Choroid plexus epithelial cell (primary cell): ENCODE results near the gene RHEB.

Experiments
- DNase-seq: peaks from one replicate; pipeline ENCODE4 v3.0.0-alpha.2; 2010; ENCODE audit warnings: low read depth
- H3K4me3 ChIP-seq: 2 replicates; pipeline ENCODE4 v1.5.1; 2011; ENCODE audit warnings: low read depth, mild to moderate bottlenecking, control low read depth, low read length, moderate library complexity
- CTCF ChIP-seq: conservative IDR thresholded peaks from 2 replicates; pipeline ENCODE4 v1.5.1; 2011; ENCODE audit warnings: low read depth, mild to moderate bottlenecking, control low read depth, inconsistent platforms, low read length, moderate library complexity

Gene RHEB

GRCh38 chr7:151514461-151515275, 5.0 kb downstream of the RHEB start:
- H3K4me3 ChIP-seq, result no peak overlapping the region
- peak; percentile 42 for DNase-seq
- no peak for TF ChIP-seq CTCF

GRCh38 chr7:151513133-151513532, 6.6 kb downstream of the RHEB start:
- H3K4me3 ChIP-seq, result no peak overlapping the region
- DNase-seq, result no peak
- TF ChIP-seq CTCF, result no peak

GRCh38 chr7:151512353-151512752, 7.3 kb downstream of the RHEB start:
- no peak overlapping the region for H3K4me3 ChIP-seq
- DNase-seq, result no peak
- TF ChIP-seq CTCF, result no peak

GRCh38 chr7:151511946-151512345, 7.7 kb downstream of the RHEB start:
- DNase-seq, result peak; percentile 49
- no peak for TF ChIP-seq CTCF
- H3K4me3 ChIP-seq, result no peak overlapping the region

GRCh38 chr7:151511270-151511669, 8.4 kb downstream of the RHEB start:
- H3K4me3 ChIP-seq, result no peak overlapping the region
- no peak for DNase-seq
- TF ChIP-seq CTCF, result no peak

- DNase-seq, result no peak
- TF ChIP-seq CTCF, result no peak
Measured at GRCh38 chr7:151509670-151510333, 9.9 kb downstream of the RHEB start.

GRCh38 chr7:151508991-151509390, 10.7 kb downstream of the RHEB start:
- no peak overlapping the region for H3K4me3 ChIP-seq
- no peak for TF ChIP-seq CTCF
- no peak for DNase-seq

More at GRCh38 chr7:151509670-151510333, 9.9 kb downstream of the RHEB start:
- H3K4me3 ChIP-seq, result no peak overlapping the region
